ENCODE data around the gene INSR.

The INSR gene

DNA sequence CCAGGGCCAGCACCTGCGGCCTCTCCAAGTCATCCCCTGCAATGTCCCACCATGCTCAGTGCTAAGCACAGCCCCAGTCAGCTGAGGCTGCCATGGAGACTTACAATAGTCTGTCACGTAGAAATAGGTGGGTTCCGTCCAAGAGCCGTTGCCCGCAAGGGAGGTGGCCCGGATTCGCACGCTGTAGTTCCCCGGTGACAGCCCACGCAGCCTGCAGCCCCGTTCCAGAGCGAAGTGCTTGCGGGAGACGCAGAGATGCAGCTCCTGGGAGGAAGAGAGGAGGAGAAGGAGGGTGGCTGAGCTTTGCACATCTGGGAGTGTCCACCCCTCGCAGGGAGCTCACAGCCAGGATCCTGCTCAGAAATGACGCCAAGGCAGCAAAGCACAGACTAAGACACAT, 162.2 kb downstream of the INSR start:
- DNase-seq = no peak

DNA sequence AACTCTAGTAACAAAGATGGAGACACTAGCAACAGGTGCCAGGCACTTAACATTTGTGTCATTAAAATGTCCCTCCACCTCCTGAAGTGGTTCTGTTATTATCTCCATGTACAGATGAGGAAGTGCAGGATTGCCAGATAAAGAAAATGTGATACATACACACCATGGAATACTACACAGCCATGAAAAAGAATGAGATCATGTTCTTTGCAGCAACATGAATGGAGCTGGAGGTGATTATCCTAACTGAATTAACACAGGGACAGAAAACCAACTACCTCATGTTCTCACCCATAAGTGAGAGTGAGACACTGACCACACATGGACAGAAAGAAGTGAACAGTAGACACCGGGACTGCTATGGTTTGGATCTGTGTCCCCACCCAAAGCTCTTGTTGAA, 164.2 kb downstream of the INSR start:
- no peak for DNase-seq

GRCh38 chr19:7126132-7126531, 168.1 kb downstream of the INSR start:
- DNase-seq = no peak

GRCh38 chr19:7125221-7125620, 169.0 kb downstream of the INSR start:
- no peak for DNase-seq

DNA sequence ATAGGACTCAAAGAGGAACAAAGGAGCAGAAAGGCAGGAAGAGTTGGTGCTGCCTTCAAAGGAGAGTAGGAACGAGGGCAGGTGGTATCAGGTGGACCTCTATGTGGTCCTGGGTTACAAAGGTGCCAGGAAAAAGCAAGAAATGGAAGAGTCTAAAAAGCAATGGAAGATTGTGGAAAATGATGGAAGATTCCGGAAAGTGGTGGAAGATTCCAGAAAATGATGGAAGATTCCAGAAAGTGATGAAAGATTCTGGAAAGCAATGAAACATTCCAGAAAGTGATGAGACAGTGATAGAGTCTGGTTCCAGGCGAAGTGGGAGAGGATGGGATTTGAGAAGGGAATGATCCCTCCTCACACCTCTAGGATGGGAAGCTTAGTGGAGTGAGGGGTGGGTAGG, 169.4 kb downstream of the INSR start:
- DNase-seq = no peak

DNA sequence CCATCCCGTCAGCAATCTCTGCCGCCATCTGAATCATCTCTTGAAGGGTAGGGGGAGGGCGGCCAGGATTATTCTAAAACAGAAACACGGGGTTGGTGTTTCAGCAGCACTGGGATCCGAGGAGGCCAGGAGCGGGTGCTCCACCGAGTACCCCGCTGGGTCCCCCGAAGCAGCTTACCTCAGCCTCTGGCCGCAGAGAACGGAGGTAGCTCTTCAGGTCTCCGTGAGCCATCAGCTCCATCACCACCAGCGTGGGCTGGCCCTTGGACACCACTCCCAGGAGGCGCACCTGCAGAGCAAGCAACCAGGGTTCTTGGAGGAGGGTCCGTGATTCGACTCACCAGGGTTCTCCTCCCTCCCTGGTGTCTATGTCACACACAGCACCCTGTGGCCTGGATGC, 171.5 kb downstream of the INSR start:
- no peak for DNase-seq

GRCh38 chr19:7120499-7120898, 173.7 kb downstream of the INSR start:
- no peak for DNase-seq

DNA sequence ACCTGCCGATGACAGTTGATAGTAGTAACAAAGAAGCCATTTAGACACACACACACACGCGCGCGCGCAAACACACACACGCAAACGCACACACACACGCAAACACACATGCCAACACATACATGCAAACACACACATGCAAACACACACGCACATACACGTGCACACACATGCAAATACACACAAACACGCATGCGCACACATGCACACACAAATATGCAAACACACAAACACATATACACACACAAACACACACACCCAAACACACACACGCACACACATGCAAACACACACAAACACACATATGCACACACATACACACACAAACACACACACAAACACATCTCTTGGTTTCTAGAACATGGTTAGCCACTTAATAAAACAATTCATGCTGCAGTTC, 174.6 kb downstream of the INSR start:
- DNase-seq = no peak

DNA sequence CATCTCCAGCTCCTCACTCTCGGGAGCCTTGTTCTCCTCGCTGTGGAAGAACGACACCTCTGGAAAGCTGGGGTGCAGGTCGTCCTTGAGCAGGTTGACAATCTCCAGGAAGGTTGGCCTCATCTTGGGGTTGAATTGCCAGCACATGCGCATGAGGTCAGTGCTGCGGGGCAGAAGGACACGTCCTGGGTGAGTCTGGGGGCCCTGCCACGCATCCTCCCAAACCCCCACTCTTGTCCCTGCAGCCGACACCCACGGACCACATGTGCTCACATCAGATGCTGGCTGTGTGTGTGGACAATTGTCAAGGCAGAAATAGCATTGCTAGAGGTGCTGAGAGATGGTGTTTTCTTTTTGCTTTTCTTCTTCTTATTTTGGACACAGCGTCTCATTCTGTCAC, 177.0 kb downstream of the INSR start:
- DNase-seq = no peak

DNA sequence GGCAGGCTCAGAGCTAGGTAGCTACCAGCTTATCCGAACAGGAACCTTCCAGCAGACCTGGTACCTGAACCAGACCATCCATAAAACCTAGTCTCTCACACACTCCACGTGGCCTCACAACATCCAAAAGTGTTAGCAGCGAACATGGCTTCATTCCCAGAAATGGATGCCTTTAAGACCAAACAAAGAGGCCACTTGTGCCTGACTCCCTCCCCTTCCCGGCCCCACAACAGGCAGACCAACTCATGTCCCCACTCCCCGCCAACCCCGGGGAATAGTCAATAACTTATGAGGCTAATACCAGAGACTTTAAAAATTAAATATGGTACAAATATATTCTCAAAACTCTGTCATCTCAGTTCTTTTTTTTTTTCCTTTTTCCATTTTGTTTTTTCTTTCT, 178.5 kb downstream of the INSR start:
- no peak for DNase-seq

DNA sequence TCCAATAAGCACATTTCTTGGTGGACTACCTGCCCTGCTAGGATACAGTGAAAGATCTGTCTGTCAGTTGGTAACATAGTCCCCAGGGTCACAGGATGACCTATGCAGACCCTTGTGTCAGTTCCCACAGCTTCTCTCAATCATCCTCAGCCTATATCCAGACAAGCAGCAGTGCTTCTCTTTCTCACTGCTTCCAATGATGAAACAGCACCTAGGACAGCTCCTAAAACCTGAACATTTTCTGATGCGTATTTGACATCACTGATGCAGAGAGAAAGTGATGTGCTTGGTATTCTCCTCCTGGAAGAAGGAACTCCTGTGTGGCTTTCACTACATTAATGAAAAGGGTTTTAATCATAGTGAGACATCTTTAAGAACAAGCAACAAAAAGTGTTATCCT, 181.0 kb downstream of the INSR start:
- no peak for DNase-seq

GRCh38 chr19:7112675-7113074, 181.5 kb downstream of the INSR start:
- DNase-seq = no peak

- DNase-seq = no peak
Measured at GRCh38 chr19:7109678-7110289, 184.4 kb downstream of the INSR start.

- DNase-seq = no peak
Measured at GRCh38 chr19:7106711-7107657, 187.2 kb downstream of the INSR start.

DNA sequence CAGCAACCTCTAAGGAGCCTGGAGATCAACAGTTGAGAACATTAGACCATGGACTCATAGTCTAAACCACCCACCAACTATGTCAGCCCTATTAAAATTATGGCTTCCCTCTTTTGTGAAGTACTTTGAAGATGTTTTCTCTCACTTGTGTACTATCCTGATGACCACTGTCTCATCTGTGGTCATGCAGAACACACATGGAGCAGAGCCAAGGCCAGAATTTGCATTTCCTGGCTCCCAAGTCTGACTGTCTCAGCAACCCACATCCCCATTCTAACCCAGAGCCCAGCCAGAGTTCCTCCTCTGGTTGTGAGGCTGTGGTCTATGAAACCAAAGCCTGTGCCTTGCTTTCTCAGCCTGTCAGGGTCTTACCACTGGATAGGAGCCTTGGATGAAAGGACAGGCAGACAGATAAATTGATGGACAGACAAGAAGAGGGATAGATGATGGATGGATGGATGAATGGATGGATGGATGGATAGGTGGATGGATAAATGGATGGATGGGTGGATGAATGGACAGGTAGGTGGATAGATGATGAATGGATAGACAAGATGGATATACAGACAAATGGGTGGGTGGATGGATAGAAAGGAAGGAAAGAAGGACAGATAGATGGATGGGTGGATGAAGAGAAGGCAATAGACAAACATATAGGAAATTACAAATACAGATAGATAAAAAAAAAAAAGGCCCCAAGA, 189.3 kb downstream of the INSR start:
- no peak for DNase-seq

- no peak for DNase-seq
Measured at GRCh38 chr19:7101498-7102253, 192.5 kb downstream of the INSR start.

DNA sequence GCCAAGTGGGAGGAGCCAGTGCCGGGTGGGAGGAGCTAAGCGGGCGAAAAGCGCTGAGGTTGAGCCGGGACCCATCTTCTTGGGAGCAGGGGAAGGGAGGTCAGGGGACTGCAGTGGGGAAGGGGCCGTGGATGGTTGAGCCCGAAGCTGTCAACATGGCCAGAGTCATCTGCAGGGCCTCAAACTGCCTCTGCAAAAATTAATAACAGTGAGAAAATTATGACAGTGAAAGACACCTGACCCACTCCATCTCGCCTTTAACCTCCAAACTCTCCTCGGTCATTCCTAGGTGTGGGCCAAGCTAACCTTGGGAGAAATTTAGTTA, 194.7 kb downstream of the INSR start:
- DNase-seq = no peak

GRCh38 chr19:7098701-7099596, 195.3 kb downstream of the INSR start:
- peak; percentile 60 for DNase-seq

GRCh38 chr19:7098096-7098495, 196.1 kb downstream of the INSR start:
- DNase-seq = no peak

GRCh38 chr19:7088999-7089398, 205.2 kb downstream of the INSR start:
- no peak for DNase-seq

DNA sequence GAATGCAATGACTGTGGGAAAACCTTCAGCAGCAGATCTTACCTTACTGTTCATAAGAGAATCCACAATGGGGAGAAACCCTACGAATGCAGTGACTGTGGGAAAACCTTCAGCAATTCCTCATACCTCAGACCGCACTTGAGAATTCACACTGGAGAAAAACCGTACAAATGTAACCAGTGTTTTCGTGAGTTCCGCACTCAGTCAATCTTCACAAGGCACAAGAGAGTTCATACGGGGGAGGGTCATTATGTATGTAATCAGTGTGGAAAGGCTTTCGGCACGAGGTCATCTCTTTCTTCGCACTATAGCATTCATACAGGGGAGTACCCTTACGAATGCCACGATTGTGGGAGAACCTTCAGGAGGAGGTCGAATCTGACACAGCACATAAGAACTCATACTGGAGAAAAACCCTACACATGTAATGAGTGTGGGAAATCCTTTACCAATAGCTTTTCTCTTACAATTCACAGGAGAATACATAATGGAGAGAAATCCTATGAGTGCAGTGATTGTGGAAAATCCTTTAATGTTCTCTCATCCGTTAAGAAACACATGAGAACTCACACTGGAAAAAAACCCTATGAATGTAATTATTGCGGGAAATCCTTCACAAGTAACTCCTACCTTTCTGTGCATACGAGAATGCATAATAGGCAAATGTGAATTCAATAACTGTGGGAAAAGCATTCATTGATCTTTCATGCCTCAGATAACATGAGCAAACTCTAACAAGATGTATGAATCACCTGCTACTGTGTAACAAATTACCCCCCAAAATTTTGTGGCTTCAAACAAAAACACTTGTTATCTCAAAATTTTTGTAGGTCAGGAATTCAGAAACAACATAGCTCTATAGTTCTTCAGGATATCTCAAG, 210.9 kb downstream of the INSR start:
- DNase-seq = no peak
